ENCODE measurements around the gene PEF1. TPM values are rescaled to one million over a fixed set of nuclear protein-coding genes. Genes with fewer than 3 reads are reported as not detected.

The PEF1 gene
- total RNA-seq, 2 experiments from 2014 or later: 56.1 to 67.7 TPM

DNA sequence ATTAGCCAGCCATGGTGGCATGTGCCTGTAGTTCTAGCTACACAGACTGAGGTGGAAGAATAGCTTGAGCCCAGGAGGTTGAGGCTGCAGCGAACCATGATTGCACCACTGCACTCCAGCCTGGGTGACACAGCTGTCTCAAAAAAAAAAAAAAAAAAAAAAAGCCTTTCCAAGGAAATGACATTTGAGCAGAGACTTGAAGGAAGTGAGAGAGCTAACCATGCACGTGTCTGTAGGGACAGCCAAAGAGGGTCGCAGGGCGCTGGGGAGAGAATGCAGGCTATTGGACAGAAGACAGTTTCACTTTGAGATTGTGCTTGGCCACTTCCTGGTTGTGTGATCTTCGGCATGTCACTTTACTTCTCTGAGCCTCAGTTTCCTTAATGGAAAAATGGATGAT is 20.4 kb downstream of the PEF1 start:
- intact Hi-C loops (cut with micrococcal nuclease; ENCODE audit: unreplicated experiment): no loop called here
- DNase-seq (ENCODE audit: low spot score): peak; percentile 21
- H3K4me1 ChIP-seq (ENCODE audit: insufficient read depth, low read length, poor library complexity, severe bottlenecking): no peaks in the 10 kb centered on the region
- H3K9me2 ChIP-seq (ENCODE audit: insufficient read depth, low read length): no peaks in the 10 kb centered on the region
- CTCF ChIA-PET (ENCODE audit: unreplicated experiment): no interaction called here
- H2AFZ ChIP-seq (ENCODE audit: low read length): no peak overlapping the region
- H3K27ac ChIP-seq (ENCODE audit: low read depth, low read length, poor library complexity, severe bottlenecking): no peak overlapping the region
- POLR2A ChIA-PET: no interaction called here
- peaks cover 19% of the 10 kb centered on the region; the same call in 1 of the 2 replicates for H3K36me3 ChIP-seq (ENCODE audit: insufficient read depth, low read length)
- TF ChIP-seq CTCF (conservative IDR thresholded peaks at IDR 0.05; ENCODE audit: low read length): no peak
- TF ChIP-seq EZH2phosphoT487 (IDR thresholded peaks at IDR 0.05; ENCODE audit: borderline replicate concordance, low read depth, low read length): no peak
- H3K4me2 ChIP-seq (ENCODE audit: low read length): no peak overlapping the region
- H3K9me3 ChIP-seq (ENCODE audit: low read length): no peaks in the 10 kb centered on the region
- BruUV-seq (replicated peaks): no TSS peak
- no peak overlapping the region for H3K4me3 ChIP-seq (ENCODE audit: low read depth, low read length, poor library complexity, severe bottlenecking)
- H4K20me1 ChIP-seq (ENCODE audit: insufficient read depth, low read length): no peaks in the 10 kb centered on the region
- no peaks in the 10 kb centered on the region for H3K79me2 ChIP-seq (ENCODE audit: insufficient read depth, low read depth, low read length)

DNA sequence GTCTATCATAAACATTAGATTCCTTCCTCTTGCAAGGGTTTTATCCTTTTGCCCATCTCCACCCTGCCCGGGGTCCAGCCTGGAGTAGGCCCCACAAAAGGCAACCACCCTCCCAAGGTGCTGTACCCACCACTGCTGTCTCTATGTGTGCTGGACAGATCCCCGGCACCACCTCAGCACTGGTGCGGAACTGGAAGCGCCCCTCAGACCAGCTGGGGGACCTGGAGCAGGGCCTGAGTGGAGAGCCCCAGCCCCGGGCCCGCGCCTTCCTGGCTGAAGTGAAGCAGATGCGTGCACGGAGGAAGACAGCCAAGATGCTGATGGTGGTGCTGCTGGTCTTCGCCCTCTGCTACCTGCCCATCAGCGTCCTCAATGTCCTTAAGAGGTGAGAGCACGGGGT is 21.3 kb downstream of the PEF1 start:
- CTCF ChIA-PET (ENCODE audit: unreplicated experiment): no interaction called here
- H3K9me3 ChIP-seq (ENCODE audit: low read length): no peaks in the 10 kb centered on the region
- POLR2A ChIA-PET: no interaction called here
- DNase-seq (ENCODE audit: low spot score): no peak
- H3K27ac ChIP-seq (ENCODE audit: low read depth, low read length, poor library complexity, severe bottlenecking): no peak overlapping the region
- peaks cover 10% of the 10 kb centered on the region; the same call in 1 of the 2 replicates for H3K36me3 ChIP-seq (ENCODE audit: insufficient read depth, low read length)
- TF ChIP-seq EZH2phosphoT487 (IDR thresholded peaks at IDR 0.05; ENCODE audit: borderline replicate concordance, low read depth, low read length): no peak
- no peak for TF ChIP-seq CTCF (conservative IDR thresholded peaks at IDR 0.05; ENCODE audit: low read length)
- H2AFZ ChIP-seq (ENCODE audit: low read length): no peak overlapping the region
- H3K4me1 ChIP-seq (ENCODE audit: insufficient read depth, low read length, poor library complexity, severe bottlenecking): no peaks in the 10 kb centered on the region
- no peaks in the 10 kb centered on the region for H4K20me1 ChIP-seq (ENCODE audit: insufficient read depth, low read length)
- BruUV-seq (replicated peaks): no TSS peak
- intact Hi-C loops (cut with micrococcal nuclease; ENCODE audit: unreplicated experiment): no loop called here
- H3K79me2 ChIP-seq (ENCODE audit: insufficient read depth, low read depth, low read length): no peaks in the 10 kb centered on the region
- no peak overlapping the region for H3K4me3 ChIP-seq (ENCODE audit: low read depth, low read length, poor library complexity, severe bottlenecking)
- H3K4me2 ChIP-seq (ENCODE audit: low read length): no peak overlapping the region
- H3K9me2 ChIP-seq (ENCODE audit: insufficient read depth, low read length): no peaks in the 10 kb centered on the region

DNA sequence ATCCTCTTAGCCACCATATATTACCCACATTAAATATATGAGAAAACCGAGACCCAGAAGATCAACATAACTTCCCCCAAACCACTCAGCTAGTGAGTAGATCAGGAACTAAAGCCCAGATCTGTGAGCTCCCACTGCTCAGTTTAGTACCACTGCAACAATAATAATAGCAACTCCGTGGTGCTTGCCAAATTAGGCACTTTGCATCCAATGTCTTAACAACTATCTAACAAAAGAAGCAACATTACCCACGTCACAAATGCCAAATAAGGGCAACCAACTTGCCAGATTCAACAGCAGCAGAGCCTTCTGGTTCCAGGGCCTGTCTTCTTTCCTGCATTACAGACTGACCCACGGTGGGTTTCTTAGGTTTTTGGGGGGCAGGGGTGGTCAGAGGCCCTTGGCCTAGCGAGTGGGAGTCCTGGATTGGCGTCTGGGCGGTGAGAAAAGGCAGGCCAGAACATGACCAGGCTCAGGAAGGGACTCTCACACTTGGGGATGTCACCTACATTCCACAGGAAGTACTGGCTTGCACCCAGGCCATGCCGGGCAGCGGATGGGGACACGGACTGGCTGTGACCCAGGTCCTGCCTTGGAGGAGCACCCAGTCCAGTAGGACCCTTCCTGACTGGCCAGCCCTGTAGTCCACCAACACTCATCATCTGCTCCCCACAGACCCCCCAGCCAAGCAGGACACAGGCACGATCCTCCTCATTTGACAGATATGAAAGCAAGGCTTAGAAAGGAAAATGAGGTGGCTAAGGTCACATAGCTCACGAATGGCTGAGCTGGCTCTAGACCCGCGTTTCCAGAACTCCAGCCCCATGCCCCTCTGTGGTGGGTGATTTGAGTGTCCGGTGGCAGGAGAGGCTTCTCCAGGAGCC is 22.6 kb downstream of the PEF1 start:
- ChIA-PET POLR2A (no interaction called here), CTCF (ENCODE audit: unreplicated experiment) (no interaction called here)
- Histone ChIP-seq H3K4me3 (ENCODE audit: low read depth, low read length, poor library complexity, severe bottlenecking) (no peak overlapping the region), H3K36me3 (ENCODE audit: insufficient read depth, low read length) (peaks cover 3% of the 10 kb centered on the region; the same call in 1 of the 2 replicates), H3K9me3 (ENCODE audit: low read length) (no peaks in the 10 kb centered on the region), H3K79me2 (ENCODE audit: insufficient read depth, low read depth, low read length) (no peaks in the 10 kb centered on the region), H3K4me1 (ENCODE audit: insufficient read depth, low read length, poor library complexity, severe bottlenecking) (no peaks in the 10 kb centered on the region), H3K9me2 (ENCODE audit: insufficient read depth, low read length) (no peaks in the 10 kb centered on the region), H3K4me2 (ENCODE audit: low read length) (no peak overlapping the region), H3K27ac (ENCODE audit: low read depth, low read length, poor library complexity, severe bottlenecking) (no peak overlapping the region), H2AFZ (ENCODE audit: low read length) (no peak overlapping the region), H4K20me1 (ENCODE audit: insufficient read depth, low read length) (no peaks in the 10 kb centered on the region)
- TF ChIP-seq CTCF (conservative IDR thresholded peaks at IDR 0.05; ENCODE audit: low read length): no peak
- TF ChIP-seq EZH2phosphoT487 (IDR thresholded peaks at IDR 0.05; ENCODE audit: borderline replicate concordance, low read depth, low read length): no peak
- intact Hi-C loops (cut with micrococcal nuclease; ENCODE audit: unreplicated experiment): no loop called here
- no peak for DNase-seq (ENCODE audit: low spot score)
- no TSS peak for BruUV-seq (replicated peaks)

Measured in OCI-LY7 (cell line).